K562 (cell line): ENCODE measurements around the gene ZNF865. TPM values are rescaled to one million over a fixed set of nuclear protein-coding genes. Genes with fewer than 3 reads are reported as not detected.
A peak's percentile ranks its signal among the peaks of the same experiment; 100 is the strongest.

Experiments used
- ATAC-seq: fragments of 200-7000 bp; cut with Tn5 transposase; 3 replicates; pipeline ENCODE4 v1.9.1; 2020; ENCODE audit warnings: moderate library complexity
- BruUV-seq: library from RNA; stranded (reverse); fragments of 400-500 nt; replicated peaks from 2 replicates; lab custom pipeline; 2021; lab: Mats Ljungman, UMichigan
- CTCF ChIA-PET: fragments of 300-600 bp; formaldehyde crosslinking; extraction: SDS; loops from one replicate; lab custom pipeline; 2021; ENCODE audit warnings: low intra/inter-chr PET ratio; lab: Yijun Ruan, JAX
- POLR2A ChIA-PET: fragments of 300-600, 350-650 bp; sonication (Branson Sonifier 250); formaldehyde crosslinking; extraction: SDS; loops from one replicate; lab custom pipeline; 2021; ENCODE audit warnings: antibody characterized with exemption, inconsistent platforms; lab: Yijun Ruan, JAX
- DNase-seq, 4 experiments: peaks; one replicate each; pipeline versions ENCODE4 v3.0.0 to v3.0.0-alpha.2; 2011 to 2018; ENCODE audit warnings: low spot score in 3 of 4, mixed read lengths in 3 of 4; ENCODE audit errors: extremely low read depth in 1 of 4
- FAIRE-seq: peaks from 2 replicates; lab custom pipeline; 2011; peaks lifted over from hg19 to GRCh38; lab: Jason Lieb, UNC
- H2AFZ ChIP-seq: 2 replicates; pipeline ENCODE4 v1.6.0; 2011; ENCODE audit warnings: low read depth, low read length, control low read depth, inconsistent platforms
- H3K27ac ChIP-seq: fragments of 200-600 bp; 3 replicates; pipeline ENCODE4 v1.8.0; 2011; ENCODE audit warnings: low read depth, mild to moderate bottlenecking, control low read depth, inconsistent platforms, low read length, moderate library complexity, mixed read lengths; ENCODE audit errors: extremely low read depth
- H3K27me3 ChIP-seq, 2 experiments: fragments of 300-600 bp in 1 of 2; 2 replicates in 1 of 2; 3 replicates in 1 of 2; pipeline versions ENCODE4 v1.6.0 to v1.8.0; 2011; ENCODE audit warnings: inconsistent platforms in 2 of 2, low read length in 2 of 2, mild to moderate bottlenecking in 1 of 2, mixed read lengths in 1 of 2, moderate library complexity in 1 of 2; ENCODE audit not compliant: control insufficient read depth in 2 of 2, insufficient read depth in 2 of 2
- H3K36me3 ChIP-seq: fragments of 300-600 bp; 3 replicates; pipeline ENCODE4 v1.8.0; 2011; ENCODE audit warnings: mild to moderate bottlenecking, low read length, inconsistent platforms; ENCODE audit not compliant: control insufficient read depth, insufficient read depth
- H3K4me1 ChIP-seq, 2 experiments: fragments of 200-600 bp in 1 of 2; replicated peaks in 1 of 2; 2 replicates in 1 of 2; 3 replicates in 1 of 2; pipeline versions ENCODE4 v1.5.1 to v1.8.0; 2011; ENCODE audit warnings: inconsistent platforms in 2 of 2, low read length in 2 of 2, mild to moderate bottlenecking in 1 of 2, mixed read lengths in 1 of 2, moderate library complexity in 1 of 2; ENCODE audit not compliant: control insufficient read depth in 2 of 2, insufficient read depth in 2 of 2
- H3K4me2 ChIP-seq: 2 replicates; pipeline ENCODE4 v1.6.1; 2011; ENCODE audit warnings: low read length, control low read depth, inconsistent platforms, mixed read lengths; ENCODE audit not compliant: insufficient read depth
- H3K4me3 ChIP-seq: fragments of 200-600 bp; sonication (generic), shearing (Covaris generic); 2 replicates; pipeline ENCODE4 v1.5.1; 2016; ENCODE audit warnings: control low read depth, inconsistent platforms
- H3K79me2 ChIP-seq: fragments of 200-600 bp; 3 replicates; pipeline ENCODE4 v1.8.0; 2011; ENCODE audit warnings: low read length, inconsistent platforms; ENCODE audit not compliant: control insufficient read depth, insufficient read depth
- H3K9ac ChIP-seq, 2 experiments: 2 replicates each; pipeline versions ENCODE4 v1.6.0 to v1.6.1; 2011; ENCODE audit warnings: low read depth in 2 of 2, low read length in 2 of 2, control low read depth in 1 of 2, inconsistent platforms in 1 of 2, mild to moderate bottlenecking in 1 of 2, mixed read lengths in 1 of 2; ENCODE audit not compliant: insufficient read depth in 1 of 2
- H3K9me1 ChIP-seq: one replicate; pipeline ENCODE4 v1.6.0; 2011; ENCODE audit warnings: inconsistent platforms, mild to moderate bottlenecking, low read length, moderate library complexity; ENCODE audit not compliant: control insufficient read depth, insufficient read depth
- H3K9me3 ChIP-seq: replicated peaks from 2 replicates; pipeline ENCODE4 v1.5.1; 2011; ENCODE audit warnings: low read depth, low read length, inconsistent platforms; ENCODE audit not compliant: control insufficient read depth, insufficient read depth
- H4K20me1 ChIP-seq: replicated peaks from 2 replicates; pipeline ENCODE4 v1.6.1; 2011; ENCODE audit warnings: low read length, inconsistent platforms, mixed read lengths; ENCODE audit not compliant: control insufficient read depth, insufficient read depth
- ETV6 ChIP-seq, 3 experiments: fragments of 150-350 bp in 1 of 3; sonication (generic) in 1 of 3; formaldehyde crosslinking in 1 of 3; IDR thresholded peaks; 2 replicates each; pipeline versions ENCODE4 v1.6.1 to v1.8.0; 2014 to 2022; ENCODE audit warnings: borderline replicate concordance in 2 of 3, low read depth in 2 of 3, antibody characterized with exemption in 1 of 3, low read length in 1 of 3, mild to moderate bottlenecking in 1 of 3, missing genetic modification reagents in 1 of 3
- NFRKB ChIP-seq: fragments of 450-650 bp; IDR thresholded peaks from 2 replicates; pipeline ENCODE4 v1.6.1; 2016; ENCODE audit warnings: low read depth
- STAG1 ChIP-seq: sonication (generic); formaldehyde crosslinking; IDR thresholded peaks from 2 replicates; pipeline ENCODE4 v1.5.0; 2020; ENCODE audit warnings: missing genetic modification reagents, borderline replicate concordance
- WGBS: fragments of 100-300 bp; shearing (Covaris generic); methylation state at CpG from one replicate; pipeline ENCODE4 v1.1.6; 2016; ENCODE audit warnings: low coverage, mixed read lengths; ENCODE audit not compliant: insufficient coverage; ENCODE audit errors: missing lambda C conversion rate; 5-methylcytosine and 5-hydroxymethylcytosine counted together
- in situ Hi-C: fragments of 300-500 bp; cut with MboI; formaldehyde crosslinking; loops from 4 replicates; pipeline ENCODE4 v1.15.0; 2018; ENCODE audit warnings: inconsistent platforms, mixed read lengths
- intact Hi-C: fragments of 100-400 bp; cut with micrococcal nuclease; formaldehyde crosslinking; loops from 2 replicates; pipeline ENCODE4 v1.14.2; 2022
- polyA plus RNA-seq, 8 experiments: library from polyadenylated mRNA; depleted of rRNA in 4 of 8; stranded (reverse) in 5 of 8; unstranded in 3 of 8; fragments of >200 nt; fragmentation: Nextera tagmentation in 2 of 8; fragmentation: Illumina TruSeq in 1 of 8; extraction: Ambion mirVana in 2 of 8; extraction: Trizol in 1 of 8; gene quantifications; 2 replicates each; pipeline versions ENCODE4 v1.2.1 to v1.2.3, GENCODE V29; 2011 to 2014; ENCODE audit warnings: inconsistent platforms in 1 of 8, missing spikeins in 1 of 8
- total RNA-seq, 7 experiments: library from RNA; depleted of rRNA in 6 of 7; stranded (reverse); fragments of >200 nt in 6 of 7; fragmentation: Illumina TruSeq in 2 of 7; extraction: Trizol in 2 of 7; gene quantifications; 2 replicates each; pipeline versions ENCODE4 v1.2.1 to v1.2.3, GENCODE V29; 2011 to 2021; ENCODE audit warnings: low replicate concordance in 1 of 7
- TF ChIP-seq, protein P1 (sequence below): fragments of 450-650 bp; IDR thresholded peaks from 2 replicates; pipeline ENCODE4 v1.6.1; 2016
- TF ChIP-seq, protein P2 (sequence below), 3 experiments: fragments of 200-800 bp in 1 of 3; fragments of 250-450 bp in 1 of 3; fragments of 450-650 bp in 1 of 3; sonication (Bioruptor Pico) in 1 of 3; sonication (Bioruptor generic) in 1 of 3; formaldehyde crosslinking in 1 of 3; IDR thresholded peaks; 2 replicates each; pipeline versions ENCODE4 v1.6.1 to v1.8.0; 2016 to 2022; ENCODE audit warnings: mild to moderate bottlenecking in 2 of 3, missing genetic modification characterization in 2 of 3, missing compliant biosample characterization in 1 of 3, moderate library complexity in 1 of 3

Gene ZNF865
- total and polyA plus RNA-seq, 9 of the 15 experiments (the other 6 are each of a cell fraction or from before 2014, with no cell fraction given), result 0.40 to 18.8 (median 1.6) TPM; not detected in 2

DNA sequence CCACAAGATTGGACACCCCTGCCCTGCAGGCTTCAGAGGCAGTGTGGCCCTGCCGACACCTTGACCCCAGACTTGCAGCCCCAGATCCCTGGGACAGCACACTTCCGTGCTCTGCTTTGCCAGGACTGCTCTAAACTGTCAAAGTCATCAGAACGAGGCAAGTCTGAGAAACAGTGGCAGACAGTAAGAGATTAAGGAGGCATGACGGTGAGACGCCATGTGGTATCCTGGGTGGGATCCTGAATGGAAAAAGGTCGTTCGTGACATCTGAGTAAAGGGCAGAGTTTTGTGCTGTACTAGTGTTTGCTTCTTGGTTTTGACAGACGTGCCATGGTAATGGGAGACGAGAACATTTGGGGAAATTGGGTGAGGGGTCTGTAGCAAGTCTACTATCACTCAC, 38.6 kb upstream of the ZNF865 start:
- POLR2A ChIA-PET, result interaction anchor here (0.5 kb wide), 1 partner anchor 366 kb away, joined by 3 read pairs; no protein-coding TSS in a partner anchor
- H3K4me1 ChIP-seq, result peaks cover 0 to 7% of the 10 kb centered on the region in 2 experiments; a peak in 2 of 5 replicates
- BruUV-seq, result no TSS peak
- FAIRE-seq, result no peak
- H2AFZ ChIP-seq, result no peak overlapping the region
- H3K79me2 ChIP-seq, result no peaks in the 10 kb centered on the region
- no peak overlapping the region for H3K4me3 ChIP-seq
- no peak overlapping the region for H3K4me2 ChIP-seq
- no peaks in the 10 kb centered on the region for H3K36me3 ChIP-seq
- in situ Hi-C loops, result no loop called here
- H3K9me1 ChIP-seq, result no peaks in the 10 kb centered on the region
- TF ChIP-seq STAG1 (CRISPR knock-in tag), result no peak
- TF ChIP-seq, protein P1, sequence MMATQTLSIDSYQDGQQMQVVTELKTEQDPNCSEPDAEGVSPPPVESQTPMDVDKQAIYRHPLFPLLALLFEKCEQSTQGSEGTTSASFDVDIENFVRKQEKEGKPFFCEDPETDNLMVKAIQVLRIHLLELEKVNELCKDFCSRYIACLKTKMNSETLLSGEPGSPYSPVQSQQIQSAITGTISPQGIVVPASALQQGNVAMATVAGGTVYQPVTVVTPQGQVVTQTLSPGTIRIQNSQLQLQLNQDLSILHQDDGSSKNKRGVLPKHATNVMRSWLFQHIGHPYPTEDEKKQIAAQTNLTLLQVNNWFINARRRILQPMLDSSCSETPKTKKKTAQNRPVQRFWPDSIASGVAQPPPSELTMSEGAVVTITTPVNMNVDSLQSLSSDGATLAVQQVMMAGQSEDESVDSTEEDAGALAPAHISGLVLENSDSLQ, result no peak
- no peak for TF ChIP-seq NFRKB
- TF ChIP-seq, protein P2, sequence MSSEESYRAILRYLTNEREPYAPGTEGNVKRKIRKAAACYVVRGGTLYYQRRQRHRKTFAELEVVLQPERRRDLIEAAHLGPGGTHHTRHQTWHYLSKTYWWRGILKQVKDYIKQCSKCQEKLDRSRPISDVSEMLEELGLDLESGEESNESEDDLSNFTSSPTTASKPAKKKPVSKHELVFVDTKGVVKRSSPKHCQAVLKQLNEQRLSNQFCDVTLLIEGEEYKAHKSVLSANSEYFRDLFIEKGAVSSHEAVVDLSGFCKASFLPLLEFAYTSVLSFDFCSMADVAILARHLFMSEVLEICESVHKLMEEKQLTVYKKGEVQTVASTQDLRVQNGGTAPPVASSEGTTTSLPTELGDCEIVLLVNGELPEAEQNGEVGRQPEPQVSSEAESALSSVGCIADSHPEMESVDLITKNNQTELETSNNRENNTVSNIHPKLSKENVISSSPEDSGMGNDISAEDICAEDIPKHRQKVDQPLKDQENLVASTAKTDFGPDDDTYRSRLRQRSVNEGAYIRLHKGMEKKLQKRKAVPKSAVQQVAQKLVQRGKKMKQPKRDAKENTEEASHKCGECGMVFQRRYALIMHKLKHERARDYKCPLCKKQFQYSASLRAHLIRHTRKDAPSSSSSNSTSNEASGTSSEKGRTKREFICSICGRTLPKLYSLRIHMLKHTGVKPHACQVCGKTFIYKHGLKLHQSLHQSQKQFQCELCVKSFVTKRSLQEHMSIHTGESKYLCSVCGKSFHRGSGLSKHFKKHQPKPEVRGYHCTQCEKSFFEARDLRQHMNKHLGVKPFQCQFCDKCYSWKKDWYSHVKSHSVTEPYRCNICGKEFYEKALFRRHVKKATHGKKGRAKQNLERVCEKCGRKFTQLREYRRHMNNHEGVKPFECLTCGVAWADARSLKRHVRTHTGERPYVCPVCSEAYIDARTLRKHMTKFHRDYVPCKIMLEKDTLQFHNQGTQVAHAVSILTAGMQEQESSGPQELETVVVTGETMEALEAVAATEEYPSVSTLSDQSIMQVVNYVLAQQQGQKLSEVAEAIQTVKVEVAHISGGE (CRISPR knock-in tag; IDR thresholded peaks at IDR 0.05), result no peak
- TF ChIP-seq ETV6 (IDR thresholded peaks at IDR 0.05; ENCODE audit: borderline replicate concordance in 1 of 2, low read depth in 2 of 2, low read length in 1 of 2), result no peak
- no peak for TF ChIP-seq ETV6 (CRISPR knock-in tag; IDR thresholded peaks at IDR 0.05; ENCODE audit: borderline replicate concordance)
- TF ChIP-seq, all 486 proteins: peak for 0
- no peaks in the 10 kb centered on the region for H3K9me3 ChIP-seq
- peak overlapping the region in 1 of 2 experiments; percentile 70; a peak in 2 of 4 replicates for H3K9ac ChIP-seq
- no peak overlapping the region for H3K27ac ChIP-seq
- no peaks in the 10 kb centered on the region; a peak in 2 of 5 replicates for H3K27me3 ChIP-seq
- WGBS, result 5% methylated on average over 9 of the region's 9 CpGs
- DNase-seq, result peak in 1 of 4 experiments; percentile 3
- no peak for ATAC-seq
- intact Hi-C loops, result no loop called here
- CTCF ChIA-PET, result no interaction called here
- no peaks in the 10 kb centered on the region for H4K20me1 ChIP-seq
